HG03139 (cell line): ENCODE measurements around the gene PHIP.
A peak's percentile ranks its signal among the peaks of the same experiment; 100 is the strongest.
"Not testable (repeated sequence)": the region's sequence is repeated elsewhere in the genome, so short reads cannot be mapped to it uniquely, and the experiment has no call there.

ENCODE experiments used
- ATAC-seq: cut with Tn5 transposase; IDR thresholded peaks from one replicate; pipeline ENCODE4 v1.9.1; 2021; ENCODE audit not compliant: unreplicated experiment

PHIP gene

DNA sequence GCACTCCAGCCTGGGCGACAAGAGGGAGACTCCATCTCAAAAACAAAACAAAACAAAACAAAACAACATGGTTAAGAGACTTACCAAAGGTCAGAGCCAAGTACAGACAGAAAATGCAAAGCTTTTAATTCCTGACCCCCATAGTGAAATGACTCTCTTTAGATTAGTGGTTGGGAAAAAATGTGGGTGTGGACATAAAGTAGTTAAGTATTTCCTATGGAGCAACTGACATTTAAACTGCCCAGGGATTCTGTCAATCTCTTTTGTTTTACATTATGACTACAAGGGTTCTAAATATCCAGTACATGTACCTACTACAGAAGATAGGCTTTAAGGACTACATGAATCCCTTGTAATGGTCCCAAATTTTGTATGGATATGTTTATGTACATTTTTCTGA, 135.6 kb downstream of the PHIP start:
- no peak for ATAC-seq

DNA sequence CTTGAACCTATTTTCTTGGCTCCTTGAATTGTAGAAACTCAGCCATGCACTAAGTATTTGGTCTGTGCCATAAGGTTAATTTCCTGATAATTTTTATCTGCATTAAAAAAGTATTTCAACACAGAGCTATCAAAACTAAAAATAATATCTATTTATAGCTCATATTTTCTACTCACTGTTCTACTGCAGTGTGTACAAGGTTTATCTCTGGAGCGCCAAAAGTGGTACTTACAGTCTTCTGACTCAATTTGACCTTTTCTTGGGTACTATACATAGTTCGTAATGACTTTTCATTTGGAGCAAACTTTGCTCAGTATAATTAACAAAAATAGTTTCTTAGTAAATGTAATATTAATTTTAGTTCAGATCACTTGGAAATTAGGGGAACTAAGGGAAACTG, 141.5 kb downstream of the PHIP start:
- ATAC-seq = no peak

DNA sequence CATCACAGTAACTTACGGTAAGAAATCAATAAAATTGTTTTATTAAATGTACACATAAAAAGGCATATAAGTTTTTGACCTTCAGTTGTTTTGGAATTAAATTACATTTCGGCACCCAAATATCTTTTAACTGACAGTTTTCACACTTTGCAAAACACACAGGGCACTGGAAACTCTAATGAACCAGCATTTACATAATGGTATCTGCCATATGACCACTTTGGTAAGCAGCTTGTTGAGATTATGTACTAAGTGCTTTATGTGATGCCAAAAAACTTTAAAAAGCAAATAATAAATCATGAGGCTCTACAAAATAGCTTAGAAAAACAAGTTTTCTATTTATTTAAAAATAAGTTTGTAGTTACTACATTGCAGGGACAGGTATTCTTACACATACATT, 142.5 kb downstream of the PHIP start:
- no peak for ATAC-seq

DNA sequence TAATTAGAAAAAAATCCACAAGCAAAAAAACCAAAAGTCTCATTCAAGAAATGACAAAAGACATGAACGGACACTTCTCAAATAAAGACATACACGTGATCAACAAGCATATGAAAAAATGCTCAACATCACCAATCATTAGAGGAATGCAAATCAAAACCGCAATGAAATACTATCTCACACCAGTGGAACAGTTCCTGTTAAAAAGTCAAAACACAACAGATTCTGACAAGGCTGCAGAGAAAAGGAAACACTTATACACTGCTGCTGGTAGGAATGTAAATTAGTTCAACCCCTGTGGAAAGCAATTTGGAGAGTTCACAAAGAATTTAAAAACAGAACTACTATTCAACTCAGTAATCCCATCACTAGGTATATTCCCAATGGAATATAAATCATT, 152.7 kb downstream of the PHIP start:
- ATAC-seq = no peak

DNA sequence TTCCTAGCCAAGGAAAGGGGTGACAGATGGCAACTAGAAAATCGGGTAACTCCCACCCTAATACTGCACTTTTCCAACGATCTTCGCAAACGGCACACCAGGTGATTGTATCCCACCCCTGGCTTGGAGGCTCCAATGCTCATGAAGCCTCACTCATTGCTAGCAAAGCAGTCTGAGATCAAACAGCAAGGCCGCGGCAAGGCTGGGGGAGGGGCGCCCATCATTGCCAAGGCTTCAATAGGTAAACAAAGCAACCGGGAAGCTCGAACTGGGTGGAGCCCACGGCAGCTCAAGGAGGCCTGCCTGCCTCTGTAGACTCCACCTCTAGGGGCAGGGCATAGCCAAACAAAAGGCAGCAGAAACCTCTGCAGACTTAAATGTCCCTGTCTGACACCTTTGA, 156.9 kb downstream of the PHIP start:
- not testable (repeated sequence) for ATAC-seq

DNA sequence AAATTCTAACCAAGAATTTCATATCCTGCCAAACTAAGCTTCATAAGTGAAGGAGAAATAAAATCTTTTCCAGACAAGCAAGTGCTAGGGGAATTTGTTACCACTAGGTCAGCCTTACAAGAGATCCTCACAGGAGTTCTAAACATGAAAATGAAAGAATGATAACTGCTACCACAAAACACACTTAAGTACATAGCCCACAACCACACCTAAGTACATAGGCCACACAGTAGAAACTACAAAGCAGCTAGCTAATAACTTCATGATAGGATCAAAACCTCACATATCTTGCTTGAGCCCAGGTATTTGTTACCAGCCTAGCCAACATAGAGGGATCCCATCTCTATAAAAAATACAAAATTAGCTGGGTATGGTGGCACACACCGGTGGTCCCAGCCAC, 160.3 kb downstream of the PHIP start:
- no peak for ATAC-seq

DNA sequence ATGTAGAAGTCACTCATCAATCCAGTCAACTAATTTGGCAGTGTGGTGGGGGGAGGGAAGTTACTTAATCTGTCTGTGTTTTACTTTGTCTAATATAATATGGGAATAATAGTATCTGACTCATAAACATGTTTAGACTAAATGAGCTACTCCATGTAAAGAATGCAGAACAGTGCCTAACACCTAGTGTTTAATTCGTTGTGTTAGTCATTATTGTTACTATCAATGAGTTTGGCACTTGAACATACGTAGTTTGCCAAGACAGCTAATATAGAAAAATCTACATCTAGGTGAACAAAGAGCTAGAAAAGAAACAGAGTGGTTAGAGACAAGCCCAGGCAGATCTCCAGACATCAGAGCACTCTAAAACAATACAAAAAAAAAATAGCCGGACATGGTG, 161.6 kb downstream of the PHIP start:
- ATAC-seq = no peak

DNA sequence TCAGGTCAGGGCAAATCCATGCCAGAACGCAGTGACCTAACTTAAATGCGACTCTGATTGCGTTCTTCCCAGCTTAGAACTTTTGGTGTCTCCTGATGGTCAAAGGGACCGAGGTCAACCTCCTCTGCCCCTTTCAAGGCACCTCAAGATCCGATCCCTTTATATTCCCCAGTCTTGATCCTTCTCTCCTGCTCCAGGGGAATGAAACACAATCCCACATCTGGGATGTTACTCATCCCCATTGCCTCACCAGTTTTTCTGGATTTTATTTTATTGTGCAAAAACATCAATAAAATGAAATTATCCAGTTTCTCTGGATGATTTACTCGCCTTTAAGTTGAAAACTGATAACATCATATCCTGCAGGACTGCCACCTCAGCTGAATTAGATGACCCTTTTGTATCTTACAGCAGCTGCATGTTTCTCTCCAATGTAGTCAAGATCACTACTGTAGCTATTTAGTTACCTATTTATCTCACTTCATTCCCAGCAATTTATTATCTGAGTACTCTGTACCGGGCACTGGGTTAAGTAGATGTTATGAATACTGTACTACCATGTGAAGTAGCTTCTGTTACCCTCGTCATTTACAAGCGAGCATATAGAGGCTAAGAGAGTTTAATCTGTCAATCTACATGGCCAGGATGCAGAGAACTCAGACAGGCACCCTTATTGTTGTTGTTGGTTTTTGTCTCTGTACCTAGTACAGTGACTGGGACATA, 166.7 kb downstream of the PHIP start:
- ATAC-seq = no peak

DNA sequence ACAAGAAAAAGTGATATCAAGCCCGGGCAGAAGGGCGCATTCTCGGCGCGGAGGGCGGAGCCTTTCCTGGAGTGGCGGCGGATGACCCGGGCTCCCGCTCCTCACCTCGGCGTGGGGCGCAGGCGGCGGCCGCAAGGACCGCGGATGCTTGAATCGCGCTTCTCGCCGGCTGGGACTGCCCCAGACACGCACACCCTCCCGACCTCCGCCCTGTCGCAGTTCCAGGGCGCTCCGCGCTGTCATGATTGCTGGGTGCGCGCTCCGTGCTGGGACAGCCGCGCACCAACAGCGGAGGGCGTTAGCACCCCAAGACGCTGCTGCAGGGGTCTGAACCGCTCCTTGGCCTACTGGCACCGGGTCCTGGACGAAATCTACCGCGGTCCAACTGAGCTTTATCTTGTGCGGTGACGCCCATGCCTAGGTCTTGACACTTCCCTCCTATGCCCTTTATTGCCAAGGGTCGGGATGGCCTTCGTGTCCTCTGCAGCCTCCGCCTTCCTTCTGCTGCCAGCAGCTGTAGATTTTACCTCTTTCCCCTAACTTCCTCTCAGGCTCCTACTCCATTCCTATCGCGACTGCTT, 167.4 kb downstream of the PHIP start:
- peak; percentile 65 for ATAC-seq

DNA sequence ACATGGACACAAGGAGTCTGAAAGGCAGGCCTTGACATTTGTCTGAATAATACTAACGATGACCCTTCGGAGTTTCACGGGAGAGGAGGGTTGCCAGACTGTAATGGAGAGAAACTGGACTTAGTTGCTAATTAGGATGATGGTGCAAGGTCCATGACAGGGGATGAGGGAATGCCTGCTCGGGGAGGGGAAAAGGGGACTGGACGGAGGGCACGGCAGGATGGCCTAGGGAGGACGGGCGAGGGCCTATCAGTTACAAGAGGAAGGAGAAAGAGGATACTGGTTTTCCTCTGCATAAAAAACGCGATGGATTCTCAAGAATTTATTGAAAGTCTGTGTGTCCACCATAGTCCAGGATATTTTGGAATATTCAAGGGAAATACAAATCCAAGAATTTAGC, 168.0 kb downstream of the PHIP start:
- ATAC-seq = no peak

DNA sequence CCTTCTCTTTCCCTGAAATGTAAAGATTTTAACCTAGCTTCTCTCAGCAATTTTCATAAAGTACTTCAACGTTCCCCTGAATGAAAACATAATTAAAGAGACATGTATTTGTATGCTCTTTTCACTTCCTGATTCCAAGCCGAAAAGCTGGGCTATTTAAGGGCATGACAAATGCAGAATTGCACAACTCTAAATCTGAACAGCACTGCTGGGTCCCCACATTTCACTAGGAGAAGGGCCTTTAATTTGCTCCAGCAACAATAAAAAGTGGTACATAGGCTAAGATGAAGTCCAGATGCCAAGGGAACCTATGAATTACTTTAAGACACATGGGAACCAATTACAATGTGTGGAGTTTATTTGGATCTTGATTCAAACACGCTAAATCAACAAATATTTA, 168.7 kb downstream of the PHIP start:
- ATAC-seq = no peak

DNA sequence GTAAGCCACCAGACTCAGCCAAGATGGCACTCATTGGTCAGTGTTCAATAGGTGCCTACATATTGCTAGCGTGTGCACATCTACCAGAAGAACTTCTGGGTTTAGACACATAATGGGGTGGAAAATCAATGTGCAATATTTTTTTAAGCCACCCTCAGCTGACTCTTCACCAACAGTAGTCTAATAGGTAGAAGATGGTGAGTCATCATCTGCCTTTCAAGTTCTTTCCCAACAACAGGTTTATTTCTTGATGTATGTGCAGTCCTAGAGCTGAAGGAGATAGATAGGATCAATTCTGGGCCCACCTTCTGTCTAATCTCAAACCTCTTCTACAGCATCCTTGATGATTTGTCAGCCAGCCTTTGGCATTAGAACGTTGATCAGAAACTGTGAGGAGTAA, 169.4 kb downstream of the PHIP start:
- ATAC-seq = no peak

DNA sequence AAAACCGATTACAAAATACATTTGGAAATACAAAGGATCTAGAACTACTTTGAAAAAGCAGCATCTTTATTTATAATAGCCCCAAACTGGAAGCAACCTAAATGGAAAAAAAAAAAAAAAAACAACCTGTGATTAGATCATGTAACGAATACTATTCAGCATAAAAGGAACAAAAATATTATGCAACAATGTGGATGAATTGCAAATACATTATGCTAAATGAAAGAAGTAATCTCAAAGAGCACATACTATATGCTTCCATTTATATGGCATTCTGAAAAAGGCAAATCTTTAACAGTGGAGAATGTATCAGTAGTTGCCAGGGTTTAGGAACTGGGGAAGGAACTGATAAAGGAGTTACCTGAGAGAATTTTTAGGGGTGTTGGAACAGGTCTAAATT, 181.8 kb downstream of the PHIP start:
- ATAC-seq = no peak

DNA sequence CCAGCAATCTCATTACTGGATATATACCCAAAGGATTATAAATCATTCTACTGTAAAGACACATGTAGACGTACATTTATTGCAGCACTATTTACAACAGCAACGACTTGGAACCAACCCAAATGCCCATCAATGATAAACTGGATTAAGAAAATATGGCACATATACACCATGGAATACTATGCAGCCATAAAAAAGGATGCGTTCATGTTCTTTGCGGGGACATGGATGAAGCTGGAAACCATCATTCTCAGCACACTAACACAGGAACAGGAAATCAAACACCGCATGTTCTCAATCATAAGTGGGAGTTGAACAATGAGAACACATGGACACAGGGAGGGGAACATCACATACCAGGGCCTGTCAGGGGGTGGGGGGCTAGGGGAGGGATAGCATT, 188.2 kb downstream of the PHIP start:
- not testable (repeated sequence) for ATAC-seq
